Esophagus squamous epithelium (tissue), 4 donors: Measurements from ENCODE around the gene NECTIN1.

Experiments
- POLR2A ChIP-seq, 4 donors: fragments of 450-650 bp; IDR thresholded peaks; one replicate each; pipeline ENCODE4 v1.6.1; 2017; ENCODE audit warnings: antibody characterized with exemption in 4 of 4, mild to moderate bottlenecking in 4 of 4, moderate library complexity in 3 of 4
- TF ChIP-seq, protein P1 (sequence below), 6 experiments: fragments of 450-650 bp in 4 of 6; fragments of 200-600 bp in 2 of 6; sonication (generic) in 2 of 6; IDR thresholded peaks; one replicate each; pipeline ENCODE4 v1.5.1; 2016 to 2019; ENCODE audit warnings: antibody characterized with exemption in 6 of 6, mild to moderate bottlenecking in 4 of 6, moderate library complexity in 4 of 6

DNA sequence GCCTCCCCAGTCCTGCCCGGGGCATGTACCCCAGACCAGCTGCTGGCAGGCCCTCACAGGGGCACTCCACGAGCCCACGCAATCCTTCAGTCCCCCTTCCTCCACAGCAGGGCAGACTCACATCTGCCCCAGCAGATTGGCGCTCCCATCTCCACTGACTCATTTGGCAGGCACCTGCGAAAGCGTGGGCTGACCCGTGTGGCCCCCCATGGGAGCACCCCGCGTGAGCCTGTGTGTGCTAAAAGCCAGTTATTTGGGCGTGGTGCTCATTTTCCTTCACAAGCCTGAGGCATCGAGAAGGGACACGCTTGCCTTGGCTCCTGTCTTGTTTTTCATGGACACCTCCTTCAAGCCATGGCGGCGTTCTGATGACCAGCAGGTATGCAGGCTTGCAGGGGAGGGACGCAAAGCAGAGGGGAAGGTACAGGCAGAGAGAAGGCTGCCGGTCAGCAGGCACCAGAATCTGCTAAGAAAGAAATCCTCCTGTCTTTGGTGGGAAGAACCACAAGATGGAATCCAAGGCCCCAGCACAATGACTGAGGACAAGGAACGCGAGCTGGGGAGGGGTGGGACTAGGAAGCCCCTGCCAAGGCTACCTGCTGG, 8.6 kb downstream of the NECTIN1 start:
- TF ChIP-seq, protein P1, sequence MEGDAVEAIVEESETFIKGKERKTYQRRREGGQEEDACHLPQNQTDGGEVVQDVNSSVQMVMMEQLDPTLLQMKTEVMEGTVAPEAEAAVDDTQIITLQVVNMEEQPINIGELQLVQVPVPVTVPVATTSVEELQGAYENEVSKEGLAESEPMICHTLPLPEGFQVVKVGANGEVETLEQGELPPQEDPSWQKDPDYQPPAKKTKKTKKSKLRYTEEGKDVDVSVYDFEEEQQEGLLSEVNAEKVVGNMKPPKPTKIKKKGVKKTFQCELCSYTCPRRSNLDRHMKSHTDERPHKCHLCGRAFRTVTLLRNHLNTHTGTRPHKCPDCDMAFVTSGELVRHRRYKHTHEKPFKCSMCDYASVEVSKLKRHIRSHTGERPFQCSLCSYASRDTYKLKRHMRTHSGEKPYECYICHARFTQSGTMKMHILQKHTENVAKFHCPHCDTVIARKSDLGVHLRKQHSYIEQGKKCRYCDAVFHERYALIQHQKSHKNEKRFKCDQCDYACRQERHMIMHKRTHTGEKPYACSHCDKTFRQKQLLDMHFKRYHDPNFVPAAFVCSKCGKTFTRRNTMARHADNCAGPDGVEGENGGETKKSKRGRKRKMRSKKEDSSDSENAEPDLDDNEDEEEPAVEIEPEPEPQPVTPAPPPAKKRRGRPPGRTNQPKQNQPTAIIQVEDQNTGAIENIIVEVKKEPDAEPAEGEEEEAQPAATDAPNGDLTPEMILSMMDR (IDR thresholded peaks at IDR 0.05): no peak
- TF ChIP-seq POLR2A (IDR thresholded peaks at IDR 0.05): no peak
